ENCODE results near the gene ADGRE2.

- TF ChIP-seq EZH2phosphoT487 (conservative IDR thresholded peaks at IDR 0.05; ENCODE audit: low read length) (no peak), CTCF (IDR thresholded peaks at IDR 0.05; ENCODE audit: insufficient read depth, low read length, poor library complexity, severe bottlenecking) (no peak)
Observed at GRCh38 chr19:14817052-14817451, 38.7 kb upstream of the ADGRE2 start.
